Activated CD4-positive, alpha-beta T cell treated with anti-CD3 and anti-CD28 coated beads, Interleukin-2, amount 50 U/mL, for 16 hours (primary cell): ENCODE results near the gene ZNF205.
"Not testable (repeated sequence)": the region's sequence is repeated elsewhere in the genome, so short reads cannot be mapped to it uniquely, and the experiment has no call there.

Source experiments
- DNase-seq: peaks from one replicate; pipeline ENCODE4 v3.0.0-alpha.2; 2020

The ZNF205 gene

DNA sequence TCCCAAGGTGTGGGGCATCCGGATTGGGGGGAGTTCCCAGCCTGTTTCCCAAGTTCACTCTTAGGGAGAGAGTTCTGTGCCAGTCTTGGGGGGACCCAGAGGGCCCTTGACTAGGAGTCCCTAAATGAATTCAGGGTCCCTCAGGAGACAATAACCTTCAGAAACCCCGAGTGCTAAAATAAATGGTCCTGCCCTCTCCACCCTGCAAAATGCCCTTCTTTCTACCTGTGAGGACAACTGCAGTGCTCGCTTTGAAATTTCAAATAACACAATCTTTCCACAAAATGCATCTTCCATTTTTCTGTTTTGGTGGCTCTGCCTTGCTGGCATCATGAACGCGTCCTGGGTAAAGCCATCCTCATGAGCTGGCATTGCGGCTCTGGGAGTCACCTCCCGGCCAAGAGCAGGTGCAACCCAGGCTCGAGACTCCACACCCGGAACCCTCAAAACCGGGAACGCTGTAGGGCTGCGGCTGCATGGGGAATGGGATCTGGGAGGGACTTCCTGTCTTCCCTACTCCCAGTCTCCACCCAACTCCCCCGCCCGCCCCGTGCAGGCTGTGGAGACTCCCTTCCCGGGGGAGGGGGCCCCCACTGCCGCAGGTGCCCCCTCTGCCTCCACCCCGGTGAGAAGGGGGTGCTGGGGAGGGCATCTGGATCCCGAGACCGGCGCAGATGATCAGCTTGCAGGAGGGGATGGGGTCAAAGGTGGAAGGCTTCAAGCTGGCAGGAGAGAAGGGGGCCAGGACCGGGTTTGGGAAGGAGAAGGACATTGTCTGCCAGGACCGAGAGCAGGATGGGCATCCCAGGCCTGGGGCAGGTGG lies at the start of gene ZNF205:
ZNF205 (plus strand) TSS at position 529 of the 823 bp plus-strand sequence. CDS start 845 bp downstream, outside the sequence.
- no peak for DNase-seq

DNA sequence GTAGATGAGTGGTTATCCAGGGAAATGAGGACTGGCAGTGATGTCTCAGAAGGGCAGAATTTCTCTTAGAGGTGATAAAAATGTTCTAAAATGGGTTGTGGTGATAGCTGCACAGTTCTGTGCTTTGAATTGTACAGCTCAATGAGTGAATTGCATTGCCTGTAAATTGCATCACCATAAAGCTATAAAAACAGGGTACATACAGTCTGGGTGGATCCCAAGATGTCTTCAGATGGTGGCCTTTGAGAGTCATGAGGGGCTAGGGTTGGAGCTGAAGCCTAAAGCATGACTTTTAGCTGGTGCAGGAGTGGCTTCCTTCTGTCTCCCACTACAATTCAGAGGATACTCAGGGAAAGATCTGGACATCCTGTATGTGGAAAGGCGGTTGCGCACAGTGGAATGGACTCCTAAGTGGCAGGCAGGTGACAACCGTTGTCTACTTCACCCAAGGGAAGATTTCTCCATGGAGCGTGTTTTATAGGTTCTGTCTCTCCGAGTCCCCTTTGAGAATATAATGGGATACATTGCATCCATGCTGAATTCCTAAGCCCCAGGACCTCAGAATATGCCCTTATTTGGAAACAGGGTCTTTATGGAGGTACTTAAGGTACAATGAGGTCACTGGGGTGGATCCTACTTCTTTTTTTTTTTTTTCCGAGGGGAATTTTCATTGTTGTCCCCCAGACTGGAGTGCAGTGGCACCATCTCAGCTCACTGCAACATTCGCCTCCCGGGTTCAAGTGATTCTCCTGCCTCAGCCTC lies 48.6 kb upstream of the ZNF205 start:
- no peak for DNase-seq

DNA sequence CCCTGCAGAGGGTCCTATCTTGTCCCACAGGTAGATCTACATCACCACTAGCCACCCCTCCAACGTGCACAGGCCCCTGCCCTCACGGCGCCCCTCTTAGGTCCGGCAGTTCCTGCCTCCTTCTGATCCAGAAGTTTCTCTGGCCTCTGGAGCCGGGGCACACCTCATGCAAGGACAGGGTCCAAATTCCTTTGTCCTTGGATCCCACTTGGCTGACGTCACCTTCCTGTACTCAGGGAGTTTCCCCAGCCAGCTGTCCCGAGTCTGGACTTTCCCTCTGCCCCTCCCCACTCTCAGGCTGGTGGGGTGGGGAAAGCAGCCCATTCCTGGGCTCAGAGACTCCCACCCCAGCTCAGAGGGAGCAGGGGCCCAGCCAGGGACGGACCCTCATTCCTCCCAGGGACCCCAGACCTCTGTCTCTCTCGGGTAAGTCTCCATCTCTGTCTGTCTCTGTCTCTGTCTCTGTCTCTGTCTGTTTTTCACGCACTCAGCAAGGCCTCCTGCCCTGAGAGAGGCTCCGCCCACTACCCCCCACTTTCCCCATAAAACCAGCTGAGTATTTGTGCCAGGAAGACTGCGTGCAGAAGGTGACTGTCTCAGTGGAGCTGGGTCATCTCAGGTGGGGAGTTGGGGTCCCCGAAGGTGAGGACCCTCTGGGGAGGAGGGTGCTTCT lies 47.2 kb upstream of the ZNF205 start, which contains the start of gene IL32:
IL32 (plus strand) TSS at position 572 of the 673 bp plus-strand sequence. CDS start 172 bp downstream, outside the sequence.
- DNase-seq, result peak; percentile 88

DNA sequence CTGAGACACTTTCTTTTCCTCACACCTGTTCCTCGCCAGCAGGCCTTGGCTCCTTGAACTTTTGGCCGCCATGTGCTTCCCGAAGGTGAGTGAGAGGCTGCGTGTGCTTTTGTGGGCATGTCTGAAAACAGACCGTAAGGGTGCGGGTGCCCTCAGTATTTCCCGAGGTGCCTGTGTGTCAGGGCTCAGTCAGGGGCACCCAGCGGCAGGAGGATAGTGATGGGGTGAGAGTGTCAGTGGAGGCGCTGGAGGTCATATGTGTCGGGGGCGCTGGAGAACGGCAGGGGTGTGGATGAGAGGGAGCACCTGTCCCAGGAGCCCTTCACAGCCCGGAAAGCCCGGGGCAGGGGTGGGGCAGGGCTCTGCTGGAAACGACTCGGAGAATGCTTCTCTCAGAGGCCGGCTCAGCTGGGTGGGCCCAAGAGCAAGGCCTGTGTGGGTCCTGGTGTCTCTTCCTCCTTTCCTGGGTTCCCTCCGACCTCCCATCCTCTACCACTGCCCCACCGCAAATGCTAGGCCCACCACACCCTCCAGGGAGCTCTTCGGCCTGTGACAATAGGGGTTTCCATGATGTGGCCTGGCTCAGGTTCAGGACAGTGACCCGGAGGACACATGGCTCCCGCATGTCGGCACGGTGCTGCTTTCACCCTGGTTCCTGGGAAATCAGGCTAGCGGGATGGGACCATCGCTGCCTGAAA lies 46.5 kb upstream of the ZNF205 start:
- no peak for DNase-seq

DNA sequence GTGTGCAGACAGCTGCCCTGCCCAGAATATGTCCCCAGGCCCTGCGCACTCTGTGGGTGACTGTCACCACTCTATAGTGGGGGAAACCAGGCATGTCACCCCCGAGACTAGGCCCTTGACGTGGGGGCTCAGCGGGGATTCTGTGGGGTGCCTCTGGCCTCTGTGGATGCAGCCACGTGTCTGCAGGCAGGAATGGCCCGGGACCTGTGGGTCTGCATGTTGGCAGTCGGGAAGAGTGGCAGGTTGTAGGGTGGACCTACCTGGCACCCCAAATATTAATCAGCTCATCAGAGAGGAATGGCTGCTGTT lies 46.0 kb upstream of the ZNF205 start:
- no peak for DNase-seq

DNA sequence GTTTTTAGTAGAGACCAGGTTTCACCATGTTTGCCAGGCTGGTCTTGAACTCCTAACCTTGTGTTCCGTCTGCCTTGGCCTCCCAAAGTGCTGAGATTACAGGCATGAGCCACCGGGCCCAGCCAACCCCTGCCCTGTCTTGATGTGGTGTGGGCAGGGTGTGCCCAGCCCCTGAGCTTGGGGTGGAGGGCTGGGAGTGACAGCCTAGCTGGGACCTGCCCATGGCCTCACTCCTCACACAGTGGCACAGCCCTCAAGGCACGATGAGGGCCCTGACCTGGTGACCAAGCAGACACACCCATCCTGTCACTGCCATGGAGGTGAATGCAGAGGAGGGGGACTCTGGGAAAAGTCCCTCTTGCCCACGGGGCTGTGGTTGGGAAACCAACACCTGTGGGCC lies 43.9 kb upstream of the ZNF205 start:
- no peak for DNase-seq

DNA sequence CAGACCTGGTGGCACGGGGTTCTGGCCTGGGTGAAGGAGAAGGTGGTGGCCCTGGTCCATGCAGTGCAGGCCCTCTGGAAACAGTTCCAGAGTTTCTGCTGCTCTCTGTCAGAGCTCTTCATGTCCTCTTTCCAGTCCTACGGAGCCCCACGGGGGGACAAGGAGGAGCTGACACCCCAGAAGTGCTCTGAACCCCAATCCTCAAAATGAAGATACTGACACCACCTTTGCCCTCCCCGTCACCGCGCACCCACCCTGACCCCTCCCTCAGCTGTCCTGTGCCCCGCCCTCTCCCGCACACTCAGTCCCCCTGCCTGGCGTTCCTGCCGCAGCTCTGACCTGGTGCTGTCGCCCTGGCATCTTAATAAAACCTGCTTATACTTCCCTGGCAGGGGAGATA lies 43.2 kb upstream of the ZNF205 start:
- DNase-seq, result not testable (repeated sequence)

DNA sequence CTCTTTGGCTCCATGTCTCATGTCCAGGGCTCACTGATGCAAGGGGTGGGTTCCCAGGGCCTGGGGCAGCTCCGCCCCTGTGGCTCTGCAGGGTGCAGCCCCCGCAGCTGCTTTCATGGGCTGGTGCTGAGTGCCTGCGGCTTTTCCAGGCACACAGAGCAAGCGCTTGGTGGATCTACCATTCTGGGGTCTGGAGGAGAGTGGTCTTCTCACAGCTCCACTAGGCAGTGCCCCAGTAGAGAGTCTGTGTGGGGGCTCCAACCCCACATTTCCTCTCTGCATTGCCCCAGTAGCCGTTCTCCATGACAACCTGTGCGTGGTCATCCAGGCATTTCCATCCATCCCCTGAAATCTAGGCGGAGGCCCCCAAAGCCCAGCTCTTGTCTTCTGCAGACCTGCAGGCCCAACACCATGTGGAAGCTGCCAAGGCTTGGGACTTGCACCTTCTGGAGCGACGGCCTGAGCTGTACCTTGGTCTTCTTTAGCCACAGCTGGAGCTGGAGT lies 41.7 kb upstream of the ZNF205 start:
- DNase-seq, result peak; percentile 47

DNA sequence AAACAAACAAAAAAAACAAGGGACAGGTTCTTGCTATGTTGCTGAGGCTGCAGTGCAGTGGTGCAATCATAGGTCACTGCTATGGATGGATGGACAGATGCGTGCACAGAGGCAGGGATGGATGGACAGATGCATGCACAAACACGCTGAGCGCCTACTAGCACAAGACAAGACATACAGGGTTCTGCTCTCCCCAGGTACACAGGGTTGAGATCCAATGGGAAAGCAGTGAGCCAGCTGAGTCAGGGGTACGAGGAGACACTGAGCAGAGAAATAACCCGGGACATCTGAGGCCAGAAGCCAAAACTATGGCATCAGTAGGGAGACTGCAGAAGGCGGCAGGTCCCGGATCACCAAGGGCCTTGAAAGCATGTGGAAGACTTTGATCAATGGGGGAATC lies 40.7 kb upstream of the ZNF205 start:
- DNase-seq, result no peak

DNA sequence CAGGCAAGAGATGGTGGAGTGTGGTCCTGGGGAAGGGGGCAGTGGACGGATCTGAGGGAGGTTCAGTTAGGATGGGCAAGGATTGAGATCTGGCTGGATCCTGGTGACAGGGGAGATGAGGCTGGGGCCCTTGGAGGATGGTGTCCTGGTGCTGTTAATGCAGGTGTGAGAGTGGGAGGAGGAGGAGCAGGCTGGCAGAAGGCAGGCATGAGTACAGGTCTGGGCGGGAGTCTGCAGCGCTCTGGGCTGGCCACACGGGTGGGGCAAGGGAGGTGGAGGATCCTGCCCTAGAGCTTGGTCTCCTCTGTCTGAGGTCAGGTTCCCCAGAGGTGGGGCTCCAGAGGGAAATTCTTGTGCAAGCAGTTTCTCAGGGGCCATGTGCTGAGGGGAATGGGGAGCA lies 40.2 kb upstream of the ZNF205 start:
- DNase-seq, result peak; percentile 74

DNA sequence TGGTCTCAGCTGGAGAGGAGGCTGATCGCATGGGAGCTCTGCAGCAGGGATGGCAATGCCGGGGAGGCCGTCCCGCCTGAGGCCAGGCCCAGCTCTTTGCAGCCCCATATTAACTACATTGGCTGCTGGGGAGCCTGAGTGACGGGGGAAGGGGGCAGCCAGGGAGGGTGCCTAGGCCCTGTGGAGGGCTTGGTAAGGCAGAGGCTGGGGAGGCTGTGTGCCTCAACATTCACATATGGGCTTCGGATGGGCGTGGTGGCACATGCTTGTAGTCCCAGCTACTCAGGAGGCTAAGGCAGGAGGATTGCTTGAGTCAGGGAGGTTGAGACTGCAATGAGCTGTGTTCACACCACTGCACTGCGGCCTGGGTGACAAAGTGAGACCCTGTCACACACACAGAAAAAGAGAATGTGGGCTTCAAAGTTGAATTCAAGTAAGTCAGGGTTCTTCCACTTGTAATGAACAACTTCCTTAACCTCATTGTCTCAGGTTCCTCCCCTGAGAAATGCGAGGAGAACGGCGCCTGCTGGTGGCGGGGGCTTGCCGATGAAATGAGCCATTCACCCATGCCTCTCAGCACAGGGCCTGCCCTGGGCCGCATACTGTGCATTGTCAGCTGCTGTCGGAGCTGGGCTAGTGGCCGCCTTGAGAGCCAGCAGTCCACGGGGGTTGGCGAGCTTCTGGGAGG lies 39.7 kb upstream of the ZNF205 start:
- DNase-seq, result not testable (repeated sequence)

DNA sequence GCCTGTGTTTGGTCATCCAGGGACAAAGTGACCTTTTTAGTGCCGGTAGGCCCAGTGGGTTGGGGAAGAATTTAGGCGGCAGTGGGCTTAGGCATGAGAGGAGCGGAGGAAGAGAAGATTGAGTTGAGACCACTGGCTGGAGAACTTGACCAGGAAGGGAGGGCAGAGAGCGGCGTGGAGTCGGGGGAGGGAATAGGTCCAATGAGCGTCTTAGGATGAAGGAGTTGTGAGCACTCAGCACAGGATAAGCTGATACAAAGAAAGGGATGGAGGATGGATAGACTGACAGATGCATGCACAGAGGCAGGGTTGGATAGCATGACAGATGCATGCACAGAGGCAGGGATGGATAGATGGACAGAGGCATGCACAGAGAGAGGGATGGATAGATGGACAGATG lies 38.9 kb upstream of the ZNF205 start:
- no peak for DNase-seq

DNA sequence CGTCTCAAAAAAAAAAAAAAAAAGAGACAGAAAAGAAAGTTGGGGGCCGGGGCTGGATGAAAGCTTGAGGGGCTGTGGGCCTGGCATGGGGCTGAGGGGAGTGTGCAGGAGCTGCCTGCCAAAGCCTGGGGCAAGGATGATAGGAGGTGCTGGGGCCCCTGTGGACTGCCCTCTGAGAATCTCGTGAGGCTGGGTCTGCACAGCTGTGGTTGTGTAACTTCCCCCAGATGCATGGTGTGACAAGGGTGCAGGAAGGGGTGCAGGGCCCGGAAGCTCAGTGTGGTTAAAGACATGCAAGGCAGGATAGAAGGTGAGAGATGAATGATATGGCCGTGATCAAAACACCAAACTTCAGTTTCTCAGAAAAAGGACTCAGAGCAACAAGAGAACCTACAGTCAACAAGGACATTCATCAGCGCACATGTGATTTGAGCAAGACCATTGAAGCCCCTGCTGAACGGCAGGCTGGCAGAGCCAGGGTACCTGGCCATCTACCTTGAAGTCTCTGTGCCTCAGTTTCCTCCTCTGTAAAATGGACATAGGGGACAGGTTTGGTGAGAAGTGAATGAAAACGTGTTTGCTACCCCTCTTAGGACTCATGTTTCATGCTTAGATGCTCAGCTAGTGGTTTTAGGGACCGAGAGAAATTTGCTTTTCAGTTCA lies 37.4 kb upstream of the ZNF205 start:
- peak; percentile 97 for DNase-seq

DNA sequence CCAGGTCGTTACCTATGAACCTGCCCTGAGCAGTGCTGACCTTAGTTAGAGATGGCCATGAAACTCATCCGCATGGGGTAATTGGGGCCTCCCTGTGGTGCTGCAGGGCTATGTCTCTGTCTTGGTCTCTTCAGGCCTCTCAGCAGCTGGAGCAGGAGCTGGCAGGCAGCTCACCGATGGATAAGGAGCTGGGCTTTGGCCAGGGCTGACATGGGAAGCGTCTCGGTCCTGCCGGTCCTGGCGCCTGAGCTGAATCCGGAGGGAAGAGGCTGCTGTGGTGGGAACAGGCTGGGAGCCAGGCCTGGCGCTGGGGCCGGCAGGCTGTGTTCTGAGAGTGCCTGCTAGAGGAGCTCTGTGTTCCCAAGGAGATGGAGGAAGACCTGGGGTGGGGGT lies 36.9 kb upstream of the ZNF205 start:
- DNase-seq, result peak; percentile 43

DNA sequence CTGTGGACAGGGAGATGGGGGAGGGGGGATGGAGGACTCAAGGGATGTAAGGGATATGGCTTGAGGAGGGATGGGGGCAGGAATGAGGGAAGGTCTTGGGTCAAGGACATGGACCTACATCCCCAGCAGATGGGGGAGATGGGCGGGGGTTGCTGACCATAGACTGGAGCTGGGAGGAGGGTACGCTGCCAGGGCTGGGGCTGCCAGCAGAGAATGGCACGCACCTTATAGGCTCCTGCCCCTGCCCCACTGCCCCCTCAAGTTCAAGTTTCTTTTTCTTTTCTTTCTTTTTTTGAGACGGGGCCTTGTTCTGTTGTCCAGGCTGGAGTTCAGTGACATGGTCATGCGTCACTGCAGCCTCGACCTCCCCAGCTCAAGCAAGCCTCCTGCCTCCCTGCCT lies 36.4 kb upstream of the ZNF205 start:
- DNase-seq, result not testable (repeated sequence)

DNA sequence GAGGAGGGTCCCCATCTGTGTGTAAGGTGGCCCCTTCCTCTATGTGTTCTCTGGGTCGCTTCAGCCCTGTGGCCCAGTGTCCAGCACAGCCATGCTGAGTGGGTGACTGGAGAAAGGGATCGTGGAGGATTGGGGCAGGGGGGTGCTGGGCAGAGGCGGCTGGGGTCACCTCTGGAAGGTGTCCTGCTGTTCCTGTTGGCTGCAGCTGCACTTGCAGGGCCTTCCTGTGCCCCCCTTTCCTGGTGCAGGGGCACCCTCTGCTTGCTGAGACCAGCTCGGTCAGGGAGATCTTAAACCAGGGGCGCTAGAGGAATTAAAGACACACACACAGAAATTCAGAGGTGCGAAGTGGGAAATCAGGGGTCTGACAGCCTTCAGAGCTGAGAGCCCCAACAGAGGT lies 35.8 kb upstream of the ZNF205 start:
- no peak for DNase-seq

DNA sequence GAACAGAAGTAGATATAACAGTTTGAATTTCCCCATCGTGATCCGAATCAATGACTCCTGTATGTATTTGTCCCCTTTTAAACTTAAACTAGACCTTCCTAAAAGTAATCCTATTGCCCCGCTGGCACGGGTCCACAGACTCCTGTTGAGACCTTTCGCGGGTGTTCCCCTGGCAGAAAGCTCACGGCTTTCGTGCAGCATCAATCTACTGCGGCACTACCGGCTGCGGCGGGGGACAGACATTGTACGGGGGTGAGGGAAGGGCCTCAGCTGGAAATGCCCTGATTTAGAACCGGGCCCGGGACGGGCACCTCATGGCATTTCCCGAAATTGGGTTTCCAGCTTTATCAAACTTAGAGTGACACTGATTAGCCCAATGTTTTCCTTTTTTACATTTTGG lies 32.4 kb upstream of the ZNF205 start:
- no peak for DNase-seq

DNA sequence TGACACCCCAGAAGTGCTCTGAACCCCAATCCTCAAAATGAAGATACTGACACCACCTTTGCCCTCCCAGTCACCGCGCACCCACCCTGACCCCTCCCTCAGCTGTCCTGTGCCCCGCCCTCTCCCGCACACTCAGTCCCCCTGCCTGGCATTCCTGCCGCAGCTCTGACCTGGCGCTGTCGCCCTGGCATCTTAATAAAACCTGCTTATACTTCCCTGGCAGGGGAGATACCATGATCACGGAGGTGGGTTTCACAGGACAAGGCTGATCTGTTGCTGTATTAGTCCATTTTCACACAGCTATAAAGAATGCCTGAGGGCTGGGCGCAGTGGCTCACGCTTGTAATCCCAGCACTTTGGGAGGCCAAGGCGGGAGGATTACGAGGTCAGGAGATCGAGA lies 30.4 kb upstream of the ZNF205 start:
- DNase-seq, result not testable (repeated sequence)

DNA sequence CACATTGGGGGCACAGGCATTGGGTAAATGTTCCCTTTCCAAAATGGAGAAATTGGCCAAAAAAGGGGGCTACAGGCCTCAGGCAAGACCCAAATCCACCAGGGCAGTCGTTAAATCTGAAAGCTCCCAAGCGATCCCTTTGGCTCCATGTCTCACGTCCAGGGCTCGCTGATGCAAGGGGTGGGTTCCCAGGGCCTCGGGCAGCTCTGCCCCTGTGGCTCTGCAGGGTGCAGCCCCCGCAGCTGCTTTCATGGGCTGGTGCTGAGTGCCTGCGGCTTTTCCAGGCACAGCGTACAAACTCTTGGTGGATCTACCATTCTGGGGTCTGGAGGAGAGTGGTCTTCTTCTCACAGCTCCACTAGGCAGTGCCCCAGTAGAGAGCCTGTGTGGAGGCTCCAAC lies 29.0 kb upstream of the ZNF205 start:
- DNase-seq, result not testable (repeated sequence)

DNA sequence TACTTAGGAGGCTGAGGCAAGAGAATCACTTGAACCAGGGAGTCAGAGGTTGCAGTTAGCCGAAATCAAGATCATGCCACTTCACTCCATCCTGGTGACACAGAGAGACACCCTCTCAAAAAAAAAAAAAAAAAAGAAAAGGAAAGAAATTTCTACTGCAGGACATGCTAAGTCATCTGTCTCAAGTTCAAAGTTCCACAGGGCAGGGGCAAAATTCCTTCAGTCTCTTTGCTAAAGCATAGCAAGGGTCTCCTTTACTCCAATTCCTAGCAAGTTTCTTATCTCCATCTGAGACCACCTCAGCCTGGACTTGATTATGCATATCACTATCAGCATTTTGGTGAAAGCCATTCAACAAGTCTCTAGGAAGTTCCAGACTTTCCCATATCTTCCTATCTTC lies 27.9 kb upstream of the ZNF205 start:
- no peak for DNase-seq

DNA sequence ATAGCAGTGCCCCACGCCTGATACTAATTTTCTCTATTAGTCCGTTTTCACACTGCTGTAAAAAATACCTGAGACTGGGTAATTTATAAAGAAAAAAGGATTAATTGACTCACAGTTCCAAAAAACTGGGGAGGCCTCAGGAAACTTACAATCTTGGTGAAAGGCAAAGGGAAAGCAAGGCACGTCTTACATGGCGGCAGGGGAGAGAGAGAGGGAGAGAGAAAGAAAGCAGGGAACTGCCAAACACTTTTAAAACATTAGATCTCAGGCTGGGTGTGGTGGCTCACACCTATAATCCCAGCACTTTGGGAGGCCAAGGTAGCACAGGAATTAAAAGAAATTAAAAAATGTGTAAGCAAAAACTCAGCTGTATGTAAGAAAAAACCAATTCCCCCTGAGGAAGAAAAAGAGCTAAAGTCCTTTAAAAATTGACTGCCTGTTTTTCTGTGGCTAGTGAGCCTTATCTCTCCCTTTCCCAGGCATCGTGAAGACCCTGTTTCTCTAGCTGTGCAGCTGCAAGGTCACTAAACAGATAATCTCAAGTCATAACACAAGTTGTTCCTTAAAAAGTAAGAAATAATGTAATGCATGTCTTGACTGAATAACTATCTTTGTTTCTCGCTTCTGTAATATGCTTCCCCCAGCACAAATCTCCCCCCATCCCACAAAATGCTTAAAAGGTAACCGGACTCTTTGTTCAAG lies 27.3 kb upstream of the ZNF205 start:
- DNase-seq, result no peak
